HL-60 (cell line): ENCODE results near the gene DNAAF8.

Experiments used
- GABPA ChIP-seq: IDR thresholded peaks from 2 replicates; pipeline ENCODE4 v1.6.1; 2012; ENCODE audit warnings: low read depth
- POLR2AphosphoS5 ChIP-seq: IDR thresholded peaks from 2 replicates; pipeline ENCODE4 v1.6.1; 2012; ENCODE audit warnings: low read depth
- TF ChIP-seq, protein P1 (sequence below): IDR thresholded peaks from one replicate; pipeline ENCODE4 v1.5.1; 2011; ENCODE audit warnings: low read length, control low read depth, inconsistent platforms; ENCODE audit not compliant: insufficient read depth

- TF ChIP-seq, protein P1, sequence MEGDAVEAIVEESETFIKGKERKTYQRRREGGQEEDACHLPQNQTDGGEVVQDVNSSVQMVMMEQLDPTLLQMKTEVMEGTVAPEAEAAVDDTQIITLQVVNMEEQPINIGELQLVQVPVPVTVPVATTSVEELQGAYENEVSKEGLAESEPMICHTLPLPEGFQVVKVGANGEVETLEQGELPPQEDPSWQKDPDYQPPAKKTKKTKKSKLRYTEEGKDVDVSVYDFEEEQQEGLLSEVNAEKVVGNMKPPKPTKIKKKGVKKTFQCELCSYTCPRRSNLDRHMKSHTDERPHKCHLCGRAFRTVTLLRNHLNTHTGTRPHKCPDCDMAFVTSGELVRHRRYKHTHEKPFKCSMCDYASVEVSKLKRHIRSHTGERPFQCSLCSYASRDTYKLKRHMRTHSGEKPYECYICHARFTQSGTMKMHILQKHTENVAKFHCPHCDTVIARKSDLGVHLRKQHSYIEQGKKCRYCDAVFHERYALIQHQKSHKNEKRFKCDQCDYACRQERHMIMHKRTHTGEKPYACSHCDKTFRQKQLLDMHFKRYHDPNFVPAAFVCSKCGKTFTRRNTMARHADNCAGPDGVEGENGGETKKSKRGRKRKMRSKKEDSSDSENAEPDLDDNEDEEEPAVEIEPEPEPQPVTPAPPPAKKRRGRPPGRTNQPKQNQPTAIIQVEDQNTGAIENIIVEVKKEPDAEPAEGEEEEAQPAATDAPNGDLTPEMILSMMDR, result no peak
- TF ChIP-seq GABPA (no peak), POLR2AphosphoS5 (no peak)
Observed at GRCh38 chr16:4746215-4746614, 11.9 kb downstream of the DNAAF8 start.
